Measurements from ENCODE around the gene CFAP20DC. TPM values are rescaled to one million over a fixed set of nuclear protein-coding genes. Genes with fewer than 3 reads are reported as not detected.

Gene CFAP20DC
- total and polyA plus RNA-seq, 10 of the 15 experiments (the other 5 are each of a cell fraction or from before 2014, with no cell fraction given): 0.53 to 11.6 (median 2.0) TPM

GRCh38 chr3:58737644-58738043 is 312.2 kb downstream of the CFAP20DC start:
- DNase-seq (ENCODE audit: low read depth, low spot score): no peak
- Histone ChIP-seq H4K20me1 (ENCODE audit: control insufficient read depth, insufficient read depth) (no peaks in the 10 kb centered on the region), H2AFZ (ENCODE audit: control insufficient read depth, low read depth, low read length) (no peak overlapping the region), H3K27me3 (replicated peaks in 1 of 2; ENCODE audit: control insufficient read depth in 2 of 2, insufficient read depth in 2 of 2, low read length in 1 of 2) (no peaks in the 10 kb centered on the region), H3K79me2 (ENCODE audit: control insufficient read depth, insufficient read depth, low read length) (no peaks in the 10 kb centered on the region), H3K9me3 (replicated peaks; ENCODE audit: control insufficient read depth, insufficient read depth, low read length) (no peaks in the 10 kb centered on the region), H3K4me2 (ENCODE audit: control insufficient read depth, insufficient read depth) (no peak overlapping the region), H3K4me3 (no peak overlapping the region), H3K27ac (ENCODE audit: control insufficient read depth, insufficient read depth) (no peak overlapping the region), H3K4me1 (ENCODE audit: control insufficient read depth, insufficient read depth, low read length) (no peaks in the 10 kb centered on the region), H3K36me3 (ENCODE audit: control insufficient read depth in 2 of 2, insufficient read depth in 2 of 2, low read length in 1 of 2) (no peaks in the 10 kb centered on the region), H3K9ac (ENCODE audit: control insufficient read depth, insufficient read depth, low read length) (no peak overlapping the region)
- ChIA-PET CTCF (no interaction called here), RAD21 (ENCODE audit: unreplicated experiment) (no interaction called here), SMC1A (ENCODE audit: uncharacterized antibody, unreplicated experiment) (no interaction called here), POLR2A (no interaction called here)
- intact Hi-C loops (cut with micrococcal nuclease; ENCODE audit: unreplicated experiment) (no loop called here), in situ Hi-C loops (cut with MboI) (no loop called here)
- no peak for FAIRE-seq
- no peak for ATAC-seq
- 2% methylated on average over 3 of the region's 3 CpGs for WGBS (ENCODE audit: insufficient coverage, insufficient replicate concordance, low lambda C conversion rate, missing lambda C conversion rate)
- BruUV-seq (replicated peaks): no TSS peak
- TF ChIP-seq E4F1 (IDR thresholded peaks at IDR 0.05; ENCODE audit: borderline replicate concordance, partially characterized antibody) (no peak), GATAD2B (conservative IDR thresholded peaks at IDR 0.05; ENCODE audit: low read depth) (no peak), NR2F1 (conservative IDR thresholded peaks at IDR 0.05) (no peak), PBX3 (IDR thresholded peaks at IDR 0.05; ENCODE audit: insufficient replicate concordance, low read depth, low read length) (no peak), TARDBP (IDR thresholded peaks at IDR 0.05; ENCODE audit: borderline replicate concordance) (no peak), PAX5 (IDR thresholded peaks at IDR 0.05; ENCODE audit: borderline replicate concordance, low read depth, low read length) (no peak), ZNF274 (IDR thresholded peaks at IDR 0.05; ENCODE audit: insufficient read depth, insufficient read length) (no peak), MLLT1 (IDR thresholded peaks at IDR 0.05) (no peak), ZNF622 (IDR thresholded peaks at IDR 0.05) (no peak), PML (IDR thresholded peaks at IDR 0.05; ENCODE audit: low read length) (no peak), HDAC2 (IDR thresholded peaks at IDR 0.05) (no peak), YBX1 (IDR thresholded peaks at IDR 0.05) (no peak), IRF5 (IDR thresholded peaks at IDR 0.05; ENCODE audit: borderline replicate concordance) (no peak), RAD51 (IDR thresholded peaks at IDR 0.05) (no peak), E2F8 (IDR thresholded peaks at IDR 0.05; ENCODE audit: low read depth, partially characterized antibody) (no peak), FOXK2 (IDR thresholded peaks at IDR 0.05) (no peak), NFIC (IDR thresholded peaks at IDR 0.05; ENCODE audit: low read depth, low read length) (no peak), ZSCAN29 (IDR thresholded peaks at IDR 0.05) (no peak), RFX5 (IDR thresholded peaks at IDR 0.05; ENCODE audit: low read depth, low read length) (no peak)
